Stomach (tissue), 9 donors: ENCODE results near the gene MUC5B. TPM values are rescaled to one million over a fixed set of nuclear protein-coding genes. Genes with fewer than 3 reads are reported as not detected.

Experiments used
- DNase-seq, 2 donors: peaks; one replicate each; pipeline versions ENCODE4 v3.0.0 to v3.0.0-alpha.2; 2013 to 2019
- H3K27ac ChIP-seq, 5 donors: fragments of 200-600 bp in 4 of 5; sonication (generic) in 4 of 5; one replicate each; pipeline ENCODE4 v1.5.1; 2013 to 2019; ENCODE audit warnings: mild to moderate bottlenecking in 1 of 5, moderate library complexity in 1 of 5
- H3K27me3 ChIP-seq, 3 donors: fragments of 200-600 bp; sonication (generic); one replicate each; pipeline ENCODE4 v1.5.1; 2017 to 2019; ENCODE audit warnings: mixed run types in 1 of 3
- H3K36me3 ChIP-seq, 4 donors: fragments of 200-600 bp; sonication (generic); 1 replicate in 3 of 4; 2 replicates in 1 of 4; pipeline ENCODE4 v1.5.1; 2016 to 2019
- H3K4me1 ChIP-seq, 4 donors: fragments of 200-600 bp; sonication (generic); one replicate each; pipeline ENCODE4 v1.5.1; 2016 to 2019
- H3K4me3 ChIP-seq, 4 donors: fragments of 200-600 bp; sonication (generic) in 3 of 4; one replicate each; pipeline ENCODE4 v1.5.1; 2016 to 2019; ENCODE audit warnings: mild to moderate bottlenecking in 1 of 4
- H3K9me3 ChIP-seq, 4 donors: fragments of 200-600 bp; sonication (generic); one replicate each; pipeline ENCODE4 v1.5.1; 2016 to 2019
- EP300 ChIP-seq: sonication (generic); formaldehyde crosslinking; IDR thresholded peaks from one replicate; pipeline ENCODE4 v1.6.1; 2017; ENCODE audit warnings: antibody characterized with exemption
- POLR2A ChIP-seq, 4 donors: fragments of 450-650 bp; IDR thresholded peaks; one replicate each; pipeline ENCODE4 v1.6.1; 2016; ENCODE audit warnings: antibody characterized with exemption in 4 of 4, control low read depth in 2 of 4, mild to moderate bottlenecking in 1 of 4, moderate library complexity in 1 of 4
- POLR2AphosphoS5 ChIP-seq, 3 donors: sonication (generic); formaldehyde crosslinking; IDR thresholded peaks; one replicate each; pipeline ENCODE4 v1.6.1; 2016; ENCODE audit warnings: antibody characterized with exemption in 3 of 3
- WGBS, 5 donors: extraction: QIAGEN DNeasy Blood & Tissue Kit in 3 of 5; methylation state at CpG; one replicate each; pipeline versions ENCODE4 v1.1.5 to v1.1.7; 2013 to 2018; 5-methylcytosine and 5-hydroxymethylcytosine counted together
- intact Hi-C: fragments of 100-400 bp; cut with DNase I; formaldehyde crosslinking; loops from one replicate; pipeline ENCODE4 v1.15.1; 2023; ENCODE audit warnings: low total_unique reads
- polyA plus RNA-seq, 3 donors: library from polyadenylated mRNA; stranded (reverse); fragments of 200-250 nt; gene quantifications; one replicate each; pipeline ENCODE4 v1.2.3, GENCODE V29; 2013
- total RNA-seq, 5 donors: library from RNA; depleted of rRNA; stranded (reverse); fragments of >200 nt; gene quantifications; one replicate each; pipeline versions ENCODE4 v1.1.0 to v1.2.3, GENCODE V29; 2014 to 2016
- TF ChIP-seq, protein P1 (sequence below), 7 experiments: fragments of 450-650 bp in 4 of 7; fragments of 200-600 bp in 3 of 7; sonication (generic) in 3 of 7; IDR thresholded peaks; one replicate each; pipeline ENCODE4 v1.5.1; 2016 to 2019; ENCODE audit warnings: antibody characterized with exemption in 7 of 7, control low read depth in 2 of 7, mild to moderate bottlenecking in 1 of 7
- donor health status: healthy with polysubstance abuse.
- donor health status: Bipolar disorder and iron deficiency.
- donor health status: healthy.

The MUC5B gene
- total and polyA plus RNA-seq, 8 donors: under 0.01 to 516 (median 6.6) TPM

DNA sequence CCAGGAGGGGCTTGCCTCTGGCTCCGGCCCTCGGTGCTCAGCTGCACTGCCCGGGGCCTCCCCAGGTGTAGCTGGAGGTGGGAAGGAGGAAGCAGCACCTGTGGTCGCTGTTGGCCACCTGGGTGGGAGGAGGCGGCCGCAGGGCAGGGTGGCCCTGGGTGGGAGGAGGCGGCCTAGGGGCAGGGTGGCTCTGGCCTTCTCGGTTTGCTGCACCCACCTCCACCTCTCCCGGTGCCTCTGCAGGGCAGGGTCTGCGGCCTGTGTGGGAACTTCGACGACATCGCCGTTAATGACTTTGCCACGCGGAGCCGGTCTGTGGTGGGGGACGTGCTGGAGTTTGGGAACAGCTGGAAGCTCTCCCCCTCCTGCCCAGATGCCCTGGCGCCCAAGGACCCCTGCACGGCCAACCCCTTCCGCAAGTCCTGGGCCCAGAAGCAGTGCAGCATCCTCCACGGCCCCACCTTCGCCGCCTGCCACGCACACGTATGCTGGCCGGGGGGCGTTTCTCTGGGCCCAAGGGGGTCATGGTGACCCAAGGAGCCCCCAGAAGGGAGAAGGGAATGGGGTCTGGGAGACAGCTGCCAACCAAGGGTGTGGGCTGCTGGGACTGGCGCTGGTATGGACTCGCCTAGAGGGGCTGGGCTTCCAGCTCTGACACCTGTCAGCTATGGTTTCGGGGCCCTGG lies 44.5 kb upstream of the MUC5B start:
- TF ChIP-seq EP300 (no peak), POLR2A (IDR thresholded peaks at IDR 0.05) (no peak), POLR2AphosphoS5 (IDR thresholded peaks at IDR 0.05) (no peak)
- TF ChIP-seq, protein P1, sequence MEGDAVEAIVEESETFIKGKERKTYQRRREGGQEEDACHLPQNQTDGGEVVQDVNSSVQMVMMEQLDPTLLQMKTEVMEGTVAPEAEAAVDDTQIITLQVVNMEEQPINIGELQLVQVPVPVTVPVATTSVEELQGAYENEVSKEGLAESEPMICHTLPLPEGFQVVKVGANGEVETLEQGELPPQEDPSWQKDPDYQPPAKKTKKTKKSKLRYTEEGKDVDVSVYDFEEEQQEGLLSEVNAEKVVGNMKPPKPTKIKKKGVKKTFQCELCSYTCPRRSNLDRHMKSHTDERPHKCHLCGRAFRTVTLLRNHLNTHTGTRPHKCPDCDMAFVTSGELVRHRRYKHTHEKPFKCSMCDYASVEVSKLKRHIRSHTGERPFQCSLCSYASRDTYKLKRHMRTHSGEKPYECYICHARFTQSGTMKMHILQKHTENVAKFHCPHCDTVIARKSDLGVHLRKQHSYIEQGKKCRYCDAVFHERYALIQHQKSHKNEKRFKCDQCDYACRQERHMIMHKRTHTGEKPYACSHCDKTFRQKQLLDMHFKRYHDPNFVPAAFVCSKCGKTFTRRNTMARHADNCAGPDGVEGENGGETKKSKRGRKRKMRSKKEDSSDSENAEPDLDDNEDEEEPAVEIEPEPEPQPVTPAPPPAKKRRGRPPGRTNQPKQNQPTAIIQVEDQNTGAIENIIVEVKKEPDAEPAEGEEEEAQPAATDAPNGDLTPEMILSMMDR (IDR thresholded peaks at IDR 0.05): no peak
- DNase-seq: no peak
- 77 to 91% (median 89%) methylated on average over 16 to 31 of the region's 31 CpGs for WGBS, 5 donors
- no peak overlapping the region for H3K4me3 ChIP-seq
- no peaks in the 10 kb centered on the region for H3K4me1 ChIP-seq
- peaks cover 0 to 29% (median 0%) of the 10 kb centered on the region in 3 donors for H3K27me3 ChIP-seq
- intact Hi-C loops: no loop called here
- H3K27ac ChIP-seq: no peak overlapping the region
- H3K36me3 ChIP-seq: peaks cover 0 to 79% (median 40%) of the 10 kb centered on the region in 4 donors
- H3K9me3 ChIP-seq: no peaks in the 10 kb centered on the region

DNA sequence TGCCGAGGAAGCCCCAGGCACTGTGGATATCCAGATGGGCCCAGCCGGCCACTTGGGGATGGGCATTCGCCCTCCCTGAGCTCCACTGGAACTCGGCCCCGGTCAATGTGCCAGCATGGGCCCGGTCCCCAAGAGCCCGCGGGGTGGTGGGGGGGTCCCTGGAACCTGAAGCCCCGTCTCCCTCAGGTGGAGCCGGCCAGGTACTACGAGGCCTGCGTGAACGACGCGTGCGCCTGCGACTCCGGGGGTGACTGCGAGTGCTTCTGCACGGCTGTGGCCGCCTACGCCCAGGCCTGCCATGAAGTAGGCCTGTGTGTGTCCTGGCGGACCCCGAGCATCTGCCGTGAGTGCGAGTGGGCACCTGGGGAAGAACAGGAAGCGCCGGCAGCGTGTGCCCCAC lies 44.0 kb upstream of the MUC5B start:
- peaks cover 0 to 78% (median 39%) of the 10 kb centered on the region in 4 donors for H3K36me3 ChIP-seq
- intact Hi-C loops: no loop called here
- H3K4me3 ChIP-seq: no peak overlapping the region
- H3K27me3 ChIP-seq: peaks cover 0 to 29% (median 0%) of the 10 kb centered on the region in 3 donors
- WGBS, 5 donors: 86 to 92% (median 91%) methylated on average over 5 to 29 of the region's 29 CpGs
- no peak for DNase-seq
- H3K27ac ChIP-seq: no peak overlapping the region
- TF ChIP-seq POLR2A (IDR thresholded peaks at IDR 0.05): no peak
- H3K9me3 ChIP-seq: no peaks in the 10 kb centered on the region
- H3K4me1 ChIP-seq: no peaks in the 10 kb centered on the region

DNA sequence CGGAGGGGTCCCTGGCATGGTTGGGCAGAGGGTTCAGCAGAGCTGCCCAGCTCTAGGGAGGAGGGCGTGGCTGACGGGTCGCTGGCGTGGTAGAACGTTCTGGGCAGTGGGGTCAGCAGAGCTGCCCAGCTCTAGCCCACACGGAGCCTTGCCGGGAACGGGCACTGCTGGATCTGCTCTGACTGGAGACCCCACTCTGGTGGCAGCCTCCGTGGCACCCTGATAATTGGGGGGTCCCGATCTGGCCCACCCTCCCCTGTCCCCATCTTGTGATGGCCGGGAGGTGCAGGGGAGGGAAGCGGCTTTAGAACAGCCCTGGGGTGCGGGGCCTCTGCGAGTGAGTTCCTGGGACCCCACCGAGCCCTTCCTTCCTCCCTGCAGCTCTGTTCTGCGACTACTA lies 43.2 kb upstream of the MUC5B start:
- H3K36me3 ChIP-seq: peaks cover 0 to 70% (median 34%) of the 10 kb centered on the region in 4 donors
- WGBS, 5 donors: 83 to 90% (median 88%) methylated on average over 10 to 17 of the region's 17 CpGs
- TF ChIP-seq POLR2AphosphoS5 (IDR thresholded peaks at IDR 0.05) (no peak), POLR2A (IDR thresholded peaks at IDR 0.05) (no peak), EP300 (no peak)
- TF ChIP-seq, protein P1 (IDR thresholded peaks at IDR 0.05): no peak
- H3K27me3 ChIP-seq: peaks cover 0 to 29% (median 0%) of the 10 kb centered on the region in 3 donors
- no peak for DNase-seq
- no peaks in the 10 kb centered on the region for H3K9me3 ChIP-seq
- H3K4me1 ChIP-seq: no peaks in the 10 kb centered on the region
- intact Hi-C loops: no loop called here
- no peak overlapping the region for H3K4me3 ChIP-seq
- no peak overlapping the region for H3K27ac ChIP-seq

DNA sequence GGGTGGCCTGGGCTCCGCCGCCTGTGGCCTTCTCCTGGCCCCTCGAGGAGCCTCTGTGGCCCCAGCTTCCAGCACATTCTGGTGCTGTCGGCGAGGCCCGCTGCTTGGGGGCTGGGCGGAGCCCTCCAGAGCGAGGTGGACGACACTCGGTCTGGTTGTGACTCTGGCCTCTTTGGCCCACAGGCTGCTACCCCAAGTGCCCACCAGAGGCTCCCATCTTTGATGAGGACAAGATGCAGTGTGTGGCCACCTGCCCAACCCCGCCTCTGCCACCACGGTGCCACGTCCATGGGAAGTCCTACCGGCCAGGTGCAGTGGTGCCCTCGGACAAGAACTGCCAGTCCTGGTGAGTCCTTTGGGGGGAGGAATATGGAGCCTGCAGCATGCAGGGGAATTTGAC lies 42.7 kb upstream of the MUC5B start:
- H3K27me3 ChIP-seq: peaks cover 0 to 29% (median 0%) of the 10 kb centered on the region in 3 donors
- no peaks in the 10 kb centered on the region for H3K9me3 ChIP-seq
- WGBS, 5 donors: 76 to 87% (median 82%) methylated on average over 2 to 15 of the region's 15 CpGs
- no peak for TF ChIP-seq POLR2A (IDR thresholded peaks at IDR 0.05)
- TF ChIP-seq, protein P1 (IDR thresholded peaks at IDR 0.05): no peak
- no peak overlapping the region for H3K4me3 ChIP-seq
- no peaks in the 10 kb centered on the region for H3K4me1 ChIP-seq
- no peak for DNase-seq
- H3K27ac ChIP-seq: no peak overlapping the region
- peaks cover 0 to 66% (median 31%) of the 10 kb centered on the region in 4 donors for H3K36me3 ChIP-seq
- intact Hi-C loops: no loop called here

DNA sequence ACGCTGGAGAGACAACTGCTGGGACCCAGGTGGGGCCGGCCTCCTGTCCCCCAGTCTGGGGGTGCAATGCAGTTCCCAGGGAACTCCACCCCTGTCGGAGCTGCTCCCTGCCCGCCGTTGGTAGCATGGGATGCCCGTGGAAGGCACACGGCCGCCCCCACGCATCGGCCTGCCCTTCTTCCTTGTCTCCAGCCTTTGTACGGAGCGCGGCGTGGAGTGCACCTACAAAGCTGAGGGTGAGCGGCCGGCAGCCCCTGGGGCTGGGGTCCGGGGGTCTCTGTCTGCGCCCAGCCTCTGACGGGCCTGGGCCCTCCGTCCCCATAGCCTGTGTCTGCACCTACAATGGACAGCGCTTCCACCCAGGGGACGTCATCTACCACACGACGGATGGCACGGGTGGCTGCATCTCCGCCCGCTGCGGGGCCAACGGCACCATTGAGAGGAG lies 41.9 kb upstream of the MUC5B start:
- Histone ChIP-seq H3K9me3 (no peaks in the 10 kb centered on the region), H3K27ac (no peak overlapping the region), H3K4me1 (no peaks in the 10 kb centered on the region), H3K36me3 (peaks cover 0 to 63% (median 30%) of the 10 kb centered on the region in 4 donors), H3K27me3 (peaks cover 0 to 29% (median 0%) of the 10 kb centered on the region in 3 donors), H3K4me3 (no peak overlapping the region)
- no peak for TF ChIP-seq EP300
- TF ChIP-seq, protein P1 (IDR thresholded peaks at IDR 0.05): no peak
- 91 to 94% (median 92%) methylated on average over 14 to 29 of the region's 29 CpGs for WGBS, 5 donors
- DNase-seq: no peak
- intact Hi-C loops: no loop called here
